Ammon's horn (tissue), 1 donor: ENCODE measurements around the gene SLC39A7.

Source experiments
- DNase-seq: peaks from one replicate; pipeline ENCODE4 v3.0.0-alpha.2; 2016; ENCODE audit warnings: low spot score

Gene SLC39A7, protein sequence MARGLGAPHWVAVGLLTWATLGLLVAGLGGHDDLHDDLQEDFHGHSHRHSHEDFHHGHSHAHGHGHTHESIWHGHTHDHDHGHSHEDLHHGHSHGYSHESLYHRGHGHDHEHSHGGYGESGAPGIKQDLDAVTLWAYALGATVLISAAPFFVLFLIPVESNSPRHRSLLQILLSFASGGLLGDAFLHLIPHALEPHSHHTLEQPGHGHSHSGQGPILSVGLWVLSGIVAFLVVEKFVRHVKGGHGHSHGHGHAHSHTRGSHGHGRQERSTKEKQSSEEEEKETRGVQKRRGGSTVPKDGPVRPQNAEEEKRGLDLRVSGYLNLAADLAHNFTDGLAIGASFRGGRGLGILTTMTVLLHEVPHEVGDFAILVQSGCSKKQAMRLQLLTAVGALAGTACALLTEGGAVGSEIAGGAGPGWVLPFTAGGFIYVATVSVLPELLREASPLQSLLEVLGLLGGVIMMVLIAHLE

GRCh38 chr6:33200219-33201146 lies at the start of gene SLC39A7, which contains the start of gene RXRB:
SLC39A7 (plus strand) TSS chr6:33200867; CDS start chr6:33201246, 379 bp downstream.
RXRB (minus strand) TSS chr6:33200665; CDS start chr6:33200476, 189 bp downstream.
- peak; percentile 99 for DNase-seq

DNA sequence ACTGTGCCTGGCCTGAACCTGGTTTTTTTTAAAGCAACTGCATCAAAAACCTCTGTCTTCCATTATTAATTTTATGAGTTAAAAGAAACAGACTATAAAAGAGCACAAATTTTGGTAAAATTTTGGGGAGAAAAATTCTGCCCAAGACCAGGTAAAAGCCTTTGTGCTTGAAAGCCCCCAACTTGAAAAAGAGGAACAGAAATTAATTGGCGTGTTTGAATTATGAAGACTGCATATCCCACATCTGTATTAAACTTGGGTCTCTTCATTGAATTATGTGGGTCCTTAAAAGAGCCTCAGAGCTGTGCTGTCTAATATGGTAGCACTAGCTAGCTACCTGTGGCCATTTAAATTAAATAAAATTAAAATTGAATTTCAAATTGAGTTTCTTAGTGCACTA lies 49.6 kb upstream of the SLC39A7 start:
- DNase-seq: no peak

GRCh38 chr6:33154349-33154748 lies 46.3 kb upstream of the SLC39A7 start:
- DNase-seq: no peak

DNA sequence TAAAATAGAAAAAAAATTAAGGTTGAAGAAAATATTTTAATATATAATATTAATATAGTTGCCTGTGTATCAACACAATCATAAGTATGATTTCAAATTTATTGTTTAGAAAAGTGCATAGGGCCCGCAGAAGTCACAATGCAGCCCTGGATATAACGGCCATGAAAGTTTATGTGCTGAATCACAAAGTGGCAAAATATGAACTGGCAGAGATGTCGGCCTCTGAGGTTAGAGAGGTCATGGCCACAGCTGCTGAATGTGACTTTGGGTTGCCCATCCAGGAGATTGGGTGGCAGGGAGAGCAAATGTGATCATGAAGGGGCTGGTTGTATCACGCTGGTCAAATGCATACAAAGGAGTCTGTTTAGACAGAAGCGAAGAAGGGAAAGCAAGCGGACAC lies 44.1 kb upstream of the SLC39A7 start:
- DNase-seq: no peak

DNA sequence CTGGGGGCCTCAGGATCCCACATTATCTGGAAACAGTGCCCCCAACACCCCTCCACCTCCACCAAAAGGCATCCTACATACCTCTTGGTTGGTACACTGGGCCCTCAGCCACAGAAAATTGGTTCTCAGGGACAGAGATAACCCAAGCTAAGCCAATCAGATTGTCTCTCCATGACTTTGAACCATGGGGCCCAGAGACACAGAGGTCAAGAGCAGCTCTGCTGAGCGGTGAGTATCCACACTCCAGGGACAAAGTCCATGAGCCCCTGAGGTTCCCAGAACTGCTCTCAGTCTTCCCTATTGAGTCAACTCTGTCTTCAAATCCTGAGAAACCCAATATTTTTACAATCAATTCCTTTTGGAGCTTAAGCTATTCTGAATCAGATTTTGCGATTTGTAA lies 43.7 kb upstream of the SLC39A7 start:
- no peak for DNase-seq

GRCh38 chr6:33160096-33160495 lies 40.6 kb upstream of the SLC39A7 start:
- no peak for DNase-seq

- DNase-seq: peak; percentile 51
Measured at GRCh38 chr6:33160728-33161344, 39.8 kb upstream of the SLC39A7 start.

GRCh38 chr6:33161354-33162331 lies 39.0 kb upstream of the SLC39A7 start:
- peak; percentile 72 for DNase-seq

GRCh38 chr6:33163540-33163939 lies 37.1 kb upstream of the SLC39A7 start:
- DNase-seq: no peak

DNA sequence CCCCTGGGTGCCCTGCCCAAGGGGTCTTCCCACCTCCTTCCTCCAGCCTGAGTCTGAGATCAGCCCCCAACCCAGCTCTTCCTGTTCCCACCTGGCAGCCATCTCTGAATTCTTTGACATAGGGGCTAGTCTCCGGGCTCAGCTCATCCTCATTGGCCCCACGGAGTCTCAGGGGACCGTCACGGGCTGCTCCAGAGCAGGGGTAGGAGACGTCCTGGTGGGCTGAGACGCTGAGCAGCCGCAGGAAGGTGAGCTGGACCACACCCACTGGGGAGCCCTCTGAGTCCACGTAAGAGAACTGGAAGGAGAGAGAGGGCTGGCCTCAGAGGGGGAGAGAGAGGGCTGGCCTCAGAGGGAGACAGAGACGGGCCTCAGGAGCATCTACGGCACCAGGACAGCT lies 36.5 kb upstream of the SLC39A7 start:
- DNase-seq: no peak

DNA sequence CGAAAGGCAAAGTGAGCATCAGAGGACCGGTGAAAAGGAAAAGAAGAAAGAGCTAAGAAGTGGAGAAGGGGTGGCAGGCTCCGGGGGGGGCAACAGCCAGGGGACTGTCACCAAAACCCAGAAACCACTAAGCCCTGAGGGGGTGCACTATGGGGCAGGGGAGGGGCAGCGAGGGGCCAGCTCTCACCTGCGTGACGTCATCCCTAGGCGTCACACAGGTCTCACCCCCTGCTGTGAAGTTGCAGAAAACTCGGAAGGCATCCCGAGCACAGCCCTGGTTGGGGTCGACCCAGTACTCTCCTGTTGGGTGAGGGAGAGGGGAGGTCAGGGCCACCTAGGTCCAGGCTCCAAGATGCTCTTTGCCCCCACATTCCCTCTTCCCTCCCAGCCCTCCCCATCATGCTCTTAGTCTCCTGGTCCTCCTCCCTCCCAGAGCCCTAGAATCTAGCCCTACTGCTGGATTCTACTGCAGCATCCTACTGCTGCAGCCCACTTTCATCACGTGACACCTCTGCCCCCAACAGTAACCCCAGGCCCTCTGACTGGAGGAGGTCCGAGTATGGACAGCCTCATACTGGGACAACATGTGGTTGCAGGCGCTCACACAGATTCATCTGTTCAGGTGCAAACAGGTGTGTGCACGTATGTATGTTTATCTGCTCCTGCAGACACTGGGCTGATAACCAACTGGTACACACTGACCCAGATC lies 35.8 kb upstream of the SLC39A7 start:
- DNase-seq: no peak

- DNase-seq: no peak
Measured at GRCh38 chr6:33165581-33166258, 34.9 kb upstream of the SLC39A7 start.

DNA sequence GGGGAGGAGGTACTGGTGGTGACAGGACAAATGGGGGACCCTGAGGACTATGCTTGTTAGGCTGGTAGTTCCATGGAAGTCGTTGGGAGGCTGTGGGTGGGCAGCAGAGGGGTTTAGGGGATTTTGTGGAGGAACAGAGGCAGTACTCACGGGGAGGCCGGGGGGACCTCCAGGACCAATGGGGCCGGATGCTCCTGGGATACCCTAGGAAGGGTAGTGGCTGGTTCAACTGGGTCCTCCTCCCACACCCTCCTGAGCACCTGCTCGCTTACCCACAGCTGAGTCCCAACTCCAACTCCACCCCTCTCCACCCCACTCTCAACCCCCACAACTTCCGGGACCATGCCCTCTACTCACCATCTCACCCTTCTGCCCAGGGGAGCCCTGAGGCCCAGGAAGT lies 34.3 kb upstream of the SLC39A7 start:
- no peak for DNase-seq

DNA sequence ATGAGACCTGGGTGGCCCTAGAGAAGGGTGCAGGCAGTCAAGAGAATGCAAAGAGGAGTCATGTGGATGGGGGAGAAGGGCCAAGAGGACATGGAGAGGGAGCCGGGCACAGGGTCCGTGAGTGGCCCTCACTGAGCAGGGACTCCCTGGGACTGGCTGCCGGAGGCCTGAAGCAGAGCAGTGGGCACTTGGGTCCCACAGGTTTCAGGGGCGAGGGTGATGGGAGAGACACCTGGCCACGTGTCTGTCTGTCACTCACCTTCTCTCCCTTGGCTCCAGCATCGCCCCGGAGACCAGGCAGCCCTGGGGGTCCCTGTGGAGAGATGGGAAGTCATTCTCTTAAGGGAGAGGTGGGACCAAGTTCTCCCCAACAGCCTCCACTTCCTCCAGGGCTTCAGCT lies 33.9 kb upstream of the SLC39A7 start:
- no peak for DNase-seq

- DNase-seq: no peak
Measured at GRCh38 chr6:33167374-33168283, 33.0 kb upstream of the SLC39A7 start.

DNA sequence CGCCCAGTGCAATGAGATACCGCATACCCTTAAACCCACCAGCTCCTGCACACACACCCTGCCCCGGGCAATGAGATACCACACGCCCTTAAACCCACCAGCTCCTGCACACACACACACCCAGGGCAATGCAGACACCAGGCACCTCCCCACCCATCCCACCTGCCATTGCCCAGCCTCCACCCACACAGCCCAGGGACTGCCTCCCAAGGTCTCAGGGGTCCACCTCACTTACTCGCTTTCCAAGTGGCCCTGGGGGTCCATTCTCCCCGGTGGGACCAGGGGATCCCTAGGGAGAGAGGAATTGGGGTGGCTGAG lies 32.4 kb upstream of the SLC39A7 start:
- no peak for DNase-seq

DNA sequence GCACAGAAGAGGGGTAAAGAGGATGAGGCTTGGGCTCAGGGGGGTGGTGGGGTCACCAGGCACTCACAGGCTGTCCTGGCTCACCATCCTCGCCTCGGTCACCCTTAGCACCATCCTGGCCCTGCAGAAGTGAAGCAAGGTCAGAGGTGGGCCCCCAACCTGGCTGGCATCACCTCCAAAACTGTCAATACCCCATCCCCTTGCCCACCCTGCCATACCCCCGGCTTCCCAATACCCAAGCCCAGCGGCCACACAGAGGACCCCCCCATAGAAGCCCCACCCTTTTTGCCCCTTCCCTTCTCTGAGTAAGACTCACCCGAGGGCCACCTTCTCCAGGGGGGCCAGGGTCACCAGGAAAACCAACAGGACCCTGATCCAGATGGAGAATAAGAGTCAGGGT lies 32.0 kb upstream of the SLC39A7 start:
- DNase-seq: no peak

- no peak for DNase-seq
Measured at GRCh38 chr6:33169291-33170175, 31.1 kb upstream of the SLC39A7 start.
